ENCODE results near the gene C1QC.

The C1QC gene

DNA sequence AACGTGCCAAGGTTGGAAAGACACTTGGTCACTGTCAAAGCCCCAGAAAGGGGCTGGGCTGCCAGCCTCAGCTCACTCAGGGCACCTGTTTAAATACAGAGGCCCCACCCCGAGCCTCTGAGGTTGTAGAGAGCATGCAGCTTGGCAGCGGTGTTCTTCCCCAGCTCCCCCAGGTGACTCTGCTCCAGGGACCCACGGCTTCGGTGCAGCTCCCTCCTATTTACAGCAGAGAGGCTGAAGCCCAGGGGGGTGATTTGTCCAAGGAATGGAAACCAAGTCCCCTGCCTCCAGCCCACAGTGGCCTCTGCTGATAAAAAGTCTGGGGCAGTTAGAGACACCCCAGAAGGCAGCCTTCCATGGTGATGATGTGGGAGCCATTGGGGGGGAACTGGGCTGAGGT lies 16.1 kb upstream of the C1QC start:
- Histone ChIP-seq H3K27ac (ENCODE audit: low read depth, low read length) (no peak overlapping the region), H3F3A (ENCODE audit: control insufficient read depth, insufficient read depth) (no peaks in the 10 kb centered on the region), H3K4me1 (ENCODE audit: control insufficient read depth, low read length) (no peaks in the 10 kb centered on the region), H3K27me3 (ENCODE audit: control insufficient read depth, low read length) (no peaks in the 10 kb centered on the region), H3K36me3 (ENCODE audit: control insufficient read depth, low read length) (no peaks in the 10 kb centered on the region), H3K4me3 (ENCODE audit: low read length) (no peak overlapping the region), H4K20me1 (ENCODE audit: control insufficient read depth, insufficient read depth, low read depth, low read length) (no peaks in the 10 kb centered on the region), H3K79me2 (ENCODE audit: control insufficient read depth, low read length) (no peaks in the 10 kb centered on the region), H3K9me3 (ENCODE audit: control insufficient read depth, insufficient read depth, low read length) (no peaks in the 10 kb centered on the region), H3K4me2 (ENCODE audit: low read length) (no peak overlapping the region), H3K9me2 (replicated peaks; ENCODE audit: control insufficient read depth, low read length) (no peaks in the 10 kb centered on the region)
- TF ChIP-seq EZH2phosphoT487 (IDR thresholded peaks at IDR 0.05; ENCODE audit: borderline replicate concordance, low read length) (no peak), CTCF (IDR thresholded peaks at IDR 0.05; ENCODE audit: low read depth, low read length, poor library complexity, severe bottlenecking) (no peak)

DNA sequence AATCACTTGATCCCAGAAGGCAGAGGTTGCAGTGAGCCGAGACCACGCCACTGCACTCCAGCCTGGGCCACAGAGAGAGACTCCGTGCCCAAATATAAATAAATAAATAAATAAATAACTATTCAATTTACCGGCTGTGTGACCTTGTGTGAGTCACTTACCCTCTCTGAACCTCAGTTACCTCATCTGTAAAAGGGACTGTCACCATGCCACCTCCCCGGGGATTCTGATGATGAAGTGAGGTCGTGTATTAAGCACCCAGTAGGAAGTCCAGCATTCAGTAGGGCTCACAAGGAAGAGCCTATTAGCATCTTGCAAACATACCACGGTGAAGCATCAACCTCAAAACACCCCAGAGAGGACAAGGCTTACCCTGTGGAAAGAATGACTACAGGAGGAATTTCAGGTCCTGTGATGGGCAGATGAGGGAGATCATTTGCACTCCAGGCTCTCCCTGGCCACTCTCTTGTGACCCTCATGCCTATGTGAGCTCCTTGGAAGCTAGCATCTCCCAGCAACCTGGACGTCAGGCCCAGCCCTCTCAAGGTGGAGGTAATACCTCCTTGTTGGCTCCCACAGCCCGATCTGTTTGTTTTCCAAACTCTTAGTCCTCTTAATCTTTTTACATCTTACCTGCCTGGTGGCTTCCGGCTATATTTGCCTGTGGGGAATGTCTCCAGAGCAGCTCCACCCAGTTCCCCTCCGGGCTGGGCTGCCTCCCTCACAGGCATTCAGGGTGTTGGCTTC lies 14.6 kb upstream of the C1QC start:
- H3K4me2 ChIP-seq (ENCODE audit: low read length), result no peak overlapping the region
- no peaks in the 10 kb centered on the region for H3K4me1 ChIP-seq (ENCODE audit: control insufficient read depth, low read length)
- no peaks in the 10 kb centered on the region for H3K27me3 ChIP-seq (ENCODE audit: control insufficient read depth, low read length)
- H3K36me3 ChIP-seq (ENCODE audit: control insufficient read depth, low read length), result no peaks in the 10 kb centered on the region
- no peaks in the 10 kb centered on the region for H3K9me3 ChIP-seq (ENCODE audit: control insufficient read depth, insufficient read depth, low read length)
- TF ChIP-seq EZH2phosphoT487 (IDR thresholded peaks at IDR 0.05; ENCODE audit: borderline replicate concordance, low read length), result no peak
- TF ChIP-seq CTCF (IDR thresholded peaks at IDR 0.05; ENCODE audit: low read depth, low read length, poor library complexity, severe bottlenecking), result no peak
- H3K27ac ChIP-seq (ENCODE audit: low read depth, low read length), result no peak overlapping the region
- H3K79me2 ChIP-seq (ENCODE audit: control insufficient read depth, low read length), result no peaks in the 10 kb centered on the region
- no peaks in the 10 kb centered on the region for H3K9me2 ChIP-seq (replicated peaks; ENCODE audit: control insufficient read depth, low read length)
- H3K4me3 ChIP-seq (ENCODE audit: low read length), result no peak overlapping the region
- no peaks in the 10 kb centered on the region for H4K20me1 ChIP-seq (ENCODE audit: control insufficient read depth, insufficient read depth, low read depth, low read length)
- H3F3A ChIP-seq (ENCODE audit: control insufficient read depth, insufficient read depth), result no peaks in the 10 kb centered on the region

- H3K36me3 ChIP-seq (ENCODE audit: control insufficient read depth, low read length), result no peaks in the 10 kb centered on the region
- H3K27ac ChIP-seq (ENCODE audit: low read depth, low read length), result no peak overlapping the region
These were observed 13.5 kb upstream of the C1QC start for GRCh38 chr1:22629886-22630285.

More at GRCh38 chr1:22629886-22630285, 13.5 kb upstream of the C1QC start:
- Histone ChIP-seq H3K4me2 (ENCODE audit: low read length) (no peak overlapping the region), H3K79me2 (ENCODE audit: control insufficient read depth, low read length) (no peaks in the 10 kb centered on the region), H3K9me3 (ENCODE audit: control insufficient read depth, insufficient read depth, low read length) (no peaks in the 10 kb centered on the region), H3K27me3 (ENCODE audit: control insufficient read depth, low read length) (no peaks in the 10 kb centered on the region), H3K4me3 (ENCODE audit: low read length) (no peak overlapping the region), H3K4me1 (ENCODE audit: control insufficient read depth, low read length) (no peaks in the 10 kb centered on the region), H3F3A (ENCODE audit: control insufficient read depth, insufficient read depth) (no peaks in the 10 kb centered on the region), H3K9me2 (replicated peaks; ENCODE audit: control insufficient read depth, low read length) (no peaks in the 10 kb centered on the region), H4K20me1 (ENCODE audit: control insufficient read depth, insufficient read depth, low read depth, low read length) (no peaks in the 10 kb centered on the region)
- TF ChIP-seq EZH2phosphoT487 (IDR thresholded peaks at IDR 0.05; ENCODE audit: borderline replicate concordance, low read length) (no peak), CTCF (IDR thresholded peaks at IDR 0.05; ENCODE audit: low read depth, low read length, poor library complexity, severe bottlenecking) (no peak)
